Tibial nerve (tissue), 3 donors: ENCODE data around the gene LOXHD1.

Experiments
- POLR2A ChIP-seq, 2 donors: fragments of 450-650 bp; IDR thresholded peaks; one replicate each; pipeline ENCODE4 v1.6.1; 2017; ENCODE audit warnings: antibody characterized with exemption in 2 of 2, mild to moderate bottlenecking in 2 of 2, moderate library complexity in 2 of 2
- TF ChIP-seq, protein P1 (sequence below), 5 experiments: fragments of 200-600 bp in 3 of 5; fragments of 450-650 bp in 2 of 5; sonication (generic) in 3 of 5; IDR thresholded peaks; one replicate each; pipeline ENCODE4 v1.5.1; 2016 to 2019; ENCODE audit warnings: antibody characterized with exemption in 5 of 5, mild to moderate bottlenecking in 3 of 5, moderate library complexity in 2 of 5

GRCh38 chr18:46566111-46566510 is 90.9 kb downstream of the LOXHD1 start:
- TF ChIP-seq, protein P1, sequence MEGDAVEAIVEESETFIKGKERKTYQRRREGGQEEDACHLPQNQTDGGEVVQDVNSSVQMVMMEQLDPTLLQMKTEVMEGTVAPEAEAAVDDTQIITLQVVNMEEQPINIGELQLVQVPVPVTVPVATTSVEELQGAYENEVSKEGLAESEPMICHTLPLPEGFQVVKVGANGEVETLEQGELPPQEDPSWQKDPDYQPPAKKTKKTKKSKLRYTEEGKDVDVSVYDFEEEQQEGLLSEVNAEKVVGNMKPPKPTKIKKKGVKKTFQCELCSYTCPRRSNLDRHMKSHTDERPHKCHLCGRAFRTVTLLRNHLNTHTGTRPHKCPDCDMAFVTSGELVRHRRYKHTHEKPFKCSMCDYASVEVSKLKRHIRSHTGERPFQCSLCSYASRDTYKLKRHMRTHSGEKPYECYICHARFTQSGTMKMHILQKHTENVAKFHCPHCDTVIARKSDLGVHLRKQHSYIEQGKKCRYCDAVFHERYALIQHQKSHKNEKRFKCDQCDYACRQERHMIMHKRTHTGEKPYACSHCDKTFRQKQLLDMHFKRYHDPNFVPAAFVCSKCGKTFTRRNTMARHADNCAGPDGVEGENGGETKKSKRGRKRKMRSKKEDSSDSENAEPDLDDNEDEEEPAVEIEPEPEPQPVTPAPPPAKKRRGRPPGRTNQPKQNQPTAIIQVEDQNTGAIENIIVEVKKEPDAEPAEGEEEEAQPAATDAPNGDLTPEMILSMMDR (IDR thresholded peaks at IDR 0.05) = no peak
- TF ChIP-seq POLR2A (IDR thresholded peaks at IDR 0.05) = no peak
